ENCODE measurements around the gene UMODL1. TPM values are rescaled to one million over a fixed set of nuclear protein-coding genes. Genes with fewer than 3 reads are reported as not detected.

UMODL1 gene
- total and polyA plus RNA-seq, 10 of the 15 experiments (the other 5 are each of a cell fraction or from before 2014, with no cell fraction given), result 0.01 to 0.11 (median 0.03) TPM; not detected in 5

DNA sequence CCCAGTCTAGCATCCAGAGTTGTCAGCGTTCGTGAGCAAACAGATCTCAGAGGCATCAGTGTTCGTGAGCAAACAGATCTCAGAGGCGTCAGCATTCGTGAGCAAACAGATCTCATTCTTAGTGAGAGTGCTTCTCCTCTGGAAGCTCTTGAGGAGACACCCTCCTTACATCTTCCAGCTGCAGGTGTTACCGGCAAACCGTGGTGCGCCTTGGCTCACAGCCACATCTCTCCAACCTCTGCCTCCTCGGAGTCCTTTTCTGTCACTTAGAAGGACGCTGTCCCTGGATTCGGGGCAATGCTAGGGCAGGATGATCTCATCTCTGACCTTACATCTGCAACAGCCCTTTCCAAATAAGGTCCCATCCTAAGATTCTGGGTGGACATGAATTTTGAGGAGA lies 14.6 kb upstream of the UMODL1 start:
- no peak for FAIRE-seq
- no peaks in the 10 kb centered on the region for H3K36me3 ChIP-seq (ENCODE audit: control insufficient read depth in 2 of 2, insufficient read depth in 2 of 2, low read length in 1 of 2)
- no peak overlapping the region for H3K27ac ChIP-seq (ENCODE audit: control insufficient read depth, insufficient read depth)
- in situ Hi-C loops (cut with MboI) (no loop called here), intact Hi-C loops (cut with micrococcal nuclease; ENCODE audit: unreplicated experiment) (no loop called here)
- no peak overlapping the region for H3K4me3 ChIP-seq
- no peak overlapping the region for H2AFZ ChIP-seq (ENCODE audit: control insufficient read depth, low read depth, low read length)
- TF ChIP-seq, protein P1, sequence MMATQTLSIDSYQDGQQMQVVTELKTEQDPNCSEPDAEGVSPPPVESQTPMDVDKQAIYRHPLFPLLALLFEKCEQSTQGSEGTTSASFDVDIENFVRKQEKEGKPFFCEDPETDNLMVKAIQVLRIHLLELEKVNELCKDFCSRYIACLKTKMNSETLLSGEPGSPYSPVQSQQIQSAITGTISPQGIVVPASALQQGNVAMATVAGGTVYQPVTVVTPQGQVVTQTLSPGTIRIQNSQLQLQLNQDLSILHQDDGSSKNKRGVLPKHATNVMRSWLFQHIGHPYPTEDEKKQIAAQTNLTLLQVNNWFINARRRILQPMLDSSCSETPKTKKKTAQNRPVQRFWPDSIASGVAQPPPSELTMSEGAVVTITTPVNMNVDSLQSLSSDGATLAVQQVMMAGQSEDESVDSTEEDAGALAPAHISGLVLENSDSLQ (IDR thresholded peaks at IDR 0.05), result no peak
- TF ChIP-seq BCL3 (IDR thresholded peaks at IDR 0.05; ENCODE audit: borderline replicate concordance, insufficient read depth, low read depth, low read length, poor library complexity, severe bottlenecking) (peak; percentile 96), RAD21 (IDR thresholded peaks at IDR 0.05; ENCODE audit: insufficient read depth, low read depth, low read length) (no peak), IRF4 (IDR thresholded peaks at IDR 0.05; ENCODE audit: low read depth, low read length) (no peak), ZNF24 (IDR thresholded peaks at IDR 0.05) (no peak), PBX3 (IDR thresholded peaks at IDR 0.05; ENCODE audit: insufficient replicate concordance, low read depth, low read length) (peak; percentile 62), TCF3 (IDR thresholded peaks at IDR 0.05; ENCODE audit: borderline replicate concordance, insufficient read depth, low read depth, low read length) (0 out of 2 replicates have a peak, but pooled peaks have one; percentile 43), GABPA (IDR thresholded peaks at IDR 0.05; ENCODE audit: low read depth) (no peak), ZNF622 (IDR thresholded peaks at IDR 0.05) (no peak), NR2F1 (conservative IDR thresholded peaks at IDR 0.05) (no peak)
- TF ChIP-seq, protein P2, sequence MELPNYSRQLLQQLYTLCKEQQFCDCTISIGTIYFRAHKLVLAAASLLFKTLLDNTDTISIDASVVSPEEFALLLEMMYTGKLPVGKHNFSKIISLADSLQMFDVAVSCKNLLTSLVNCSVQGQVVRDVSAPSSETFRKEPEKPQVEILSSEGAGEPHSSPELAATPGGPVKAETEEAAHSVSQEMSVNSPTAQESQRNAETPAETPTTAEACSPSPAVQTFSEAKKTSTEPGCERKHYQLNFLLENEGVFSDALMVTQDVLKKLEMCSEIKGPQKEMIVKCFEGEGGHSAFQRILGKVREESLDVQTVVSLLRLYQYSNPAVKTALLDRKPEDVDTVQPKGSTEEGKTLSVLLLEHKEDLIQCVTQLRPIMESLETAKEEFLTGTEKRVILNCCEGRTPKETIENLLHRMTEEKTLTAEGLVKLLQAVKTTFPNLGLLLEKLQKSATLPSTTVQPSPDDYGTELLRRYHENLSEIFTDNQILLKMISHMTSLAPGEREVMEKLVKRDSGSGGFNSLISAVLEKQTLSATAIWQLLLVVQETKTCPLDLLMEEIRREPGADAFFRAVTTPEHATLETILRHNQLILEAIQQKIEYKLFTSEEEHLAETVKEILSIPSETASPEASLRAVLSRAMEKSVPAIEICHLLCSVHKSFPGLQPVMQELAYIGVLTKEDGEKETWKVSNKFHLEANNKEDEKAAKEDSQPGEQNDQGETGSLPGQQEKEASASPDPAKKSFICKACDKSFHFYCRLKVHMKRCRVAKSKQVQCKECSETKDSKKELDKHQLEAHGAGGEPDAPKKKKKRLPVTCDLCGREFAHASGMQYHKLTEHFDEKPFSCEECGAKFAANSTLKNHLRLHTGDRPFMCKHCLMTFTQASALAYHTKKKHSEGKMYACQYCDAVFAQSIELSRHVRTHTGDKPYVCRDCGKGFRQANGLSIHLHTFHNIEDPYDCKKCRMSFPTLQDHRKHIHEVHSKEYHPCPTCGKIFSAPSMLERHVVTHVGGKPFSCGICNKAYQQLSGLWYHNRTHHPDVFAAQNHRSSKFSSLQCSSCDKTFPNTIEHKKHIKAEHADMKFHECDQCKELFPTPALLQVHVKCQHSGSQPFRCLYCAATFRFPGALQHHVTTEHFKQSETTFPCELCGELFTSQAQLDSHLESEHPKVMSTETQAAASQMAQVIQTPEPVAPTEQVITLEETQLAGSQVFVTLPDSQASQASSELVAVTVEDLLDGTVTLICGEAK (IDR thresholded peaks at IDR 0.05; ENCODE audit: borderline replicate concordance), result no peak
- no peak overlapping the region for H3K4me2 ChIP-seq (ENCODE audit: control insufficient read depth, insufficient read depth)
- ChIA-PET CTCF (no interaction called here), SMC1A (ENCODE audit: uncharacterized antibody, unreplicated experiment) (no interaction called here), RAD21 (ENCODE audit: unreplicated experiment) (interaction anchor here (0.6 kb wide), 1 partner anchor 292 kb away, joined by 3 read pairs; no protein-coding TSS in a partner anchor), POLR2A (no interaction called here)
- no TSS peak for BruUV-seq (replicated peaks)
- no peak for DNase-seq (ENCODE audit: low read depth, low spot score)
- H3K9ac ChIP-seq (ENCODE audit: control insufficient read depth, insufficient read depth, low read length), result no peak overlapping the region
- ATAC-seq, result no peak
- H3K79me2 ChIP-seq (ENCODE audit: control insufficient read depth, insufficient read depth, low read length), result no peaks in the 10 kb centered on the region
- H3K27me3 ChIP-seq (replicated peaks in 1 of 2; ENCODE audit: control insufficient read depth in 2 of 2, insufficient read depth in 2 of 2, low read length in 1 of 2), result no peaks in the 10 kb centered on the region
- no peaks in the 10 kb centered on the region for H3K9me3 ChIP-seq (replicated peaks; ENCODE audit: control insufficient read depth, insufficient read depth, low read length)
- H3K4me1 ChIP-seq (ENCODE audit: control insufficient read depth, insufficient read depth, low read length), result peaks cover 8% of the 10 kb centered on the region
- 89% methylated on average over 11 of the region's 11 CpGs for WGBS (ENCODE audit: insufficient coverage, insufficient replicate concordance, low lambda C conversion rate, missing lambda C conversion rate)
- H4K20me1 ChIP-seq (ENCODE audit: control insufficient read depth, insufficient read depth), result no peaks in the 10 kb centered on the region

All from GM12878 (cell line).